Embryonic facial prominence (tissue), 1 donor: ENCODE results near the gene PTPN14.

Source experiments
- DNase-seq: peaks from one replicate; pipeline ENCODE4 v3.0.0-alpha.2; 2016; ENCODE audit errors: extremely low spot score

PTPN14 gene

GRCh38 chr1:214310777-214311690 is 240.4 kb downstream of the PTPN14 start:
- no peak for DNase-seq

GRCh38 chr1:214310010-214310409 is 241.4 kb downstream of the PTPN14 start:
- DNase-seq: no peak

- no peak for DNase-seq
These were observed 245.1 kb downstream of the PTPN14 start for GRCh38 chr1:214306269-214306668.

- no peak for DNase-seq
These were observed 246.1 kb downstream of the PTPN14 start for GRCh38 chr1:214305164-214305751.

GRCh38 chr1:214303141-214303930 is 248.1 kb downstream of the PTPN14 start:
- no peak for DNase-seq

GRCh38 chr1:214301526-214301925 is 249.9 kb downstream of the PTPN14 start:
- DNase-seq: no peak

- DNase-seq: no peak
These were observed 251.1 kb downstream of the PTPN14 start for GRCh38 chr1:214300149-214300780.
